ENCODE measurements around the gene EYA4.

EYA4 gene

DNA sequence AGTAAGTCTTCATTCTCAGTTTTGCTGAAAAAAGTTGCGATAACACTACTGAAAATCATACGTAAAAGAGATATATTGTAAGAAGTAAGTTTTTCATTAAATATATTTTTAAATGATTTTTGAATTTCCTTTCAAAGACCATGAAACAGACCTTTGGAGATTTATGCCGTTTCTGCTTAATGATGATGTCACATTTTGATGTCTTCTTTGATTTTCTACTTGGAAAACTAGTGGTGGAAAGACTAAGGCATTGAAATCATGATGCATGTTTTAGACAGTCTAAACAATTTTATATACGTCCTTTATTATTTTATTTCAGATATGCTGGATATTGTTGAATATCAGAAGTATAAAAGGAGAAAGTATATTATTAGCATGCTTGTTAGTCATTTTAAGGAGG, 33.7 kb downstream of the EYA4 start:
- Histone ChIP-seq H2AFZ (ENCODE audit: low read length) (no peak overlapping the region), H3K9me3 (replicated peaks; ENCODE audit: insufficient read depth, low read length) (no peaks in the 10 kb centered on the region), H3K4me1 (ENCODE audit: low read length) (no peaks in the 10 kb centered on the region), H3F3A (ENCODE audit: insufficient read depth, low read length) (no peaks in the 10 kb centered on the region), H3K9ac (ENCODE audit: low read length) (no peak overlapping the region), H3K27ac (ENCODE audit: low read length) (no peak overlapping the region), H3K4me3 (ENCODE audit: low read length) (no peak overlapping the region), H3K9me2 (replicated peaks; ENCODE audit: insufficient read depth, low read length) (no peaks in the 10 kb centered on the region), H3K79me2 (ENCODE audit: low read length) (no peaks in the 10 kb centered on the region), H3K4me2 (ENCODE audit: low read depth, low read length) (no peak overlapping the region), H3K36me3 (replicated peaks; ENCODE audit: insufficient read depth, low read length) (no peaks in the 10 kb centered on the region), H4K20me1 (ENCODE audit: insufficient read depth, low read length) (no peaks in the 10 kb centered on the region), H3K27me3 (replicated peaks; ENCODE audit: insufficient read depth, low read length) (no peaks in the 10 kb centered on the region)
- DNase-seq: no peak
- TF ChIP-seq EZH2phosphoT487 (IDR thresholded peaks at IDR 0.05; ENCODE audit: low read length) (no peak), EZH2 (optimal IDR thresholded peaks at IDR 0.05; ENCODE audit: low read depth, low read length) (no peak)
- TF ChIP-seq, protein P1, sequence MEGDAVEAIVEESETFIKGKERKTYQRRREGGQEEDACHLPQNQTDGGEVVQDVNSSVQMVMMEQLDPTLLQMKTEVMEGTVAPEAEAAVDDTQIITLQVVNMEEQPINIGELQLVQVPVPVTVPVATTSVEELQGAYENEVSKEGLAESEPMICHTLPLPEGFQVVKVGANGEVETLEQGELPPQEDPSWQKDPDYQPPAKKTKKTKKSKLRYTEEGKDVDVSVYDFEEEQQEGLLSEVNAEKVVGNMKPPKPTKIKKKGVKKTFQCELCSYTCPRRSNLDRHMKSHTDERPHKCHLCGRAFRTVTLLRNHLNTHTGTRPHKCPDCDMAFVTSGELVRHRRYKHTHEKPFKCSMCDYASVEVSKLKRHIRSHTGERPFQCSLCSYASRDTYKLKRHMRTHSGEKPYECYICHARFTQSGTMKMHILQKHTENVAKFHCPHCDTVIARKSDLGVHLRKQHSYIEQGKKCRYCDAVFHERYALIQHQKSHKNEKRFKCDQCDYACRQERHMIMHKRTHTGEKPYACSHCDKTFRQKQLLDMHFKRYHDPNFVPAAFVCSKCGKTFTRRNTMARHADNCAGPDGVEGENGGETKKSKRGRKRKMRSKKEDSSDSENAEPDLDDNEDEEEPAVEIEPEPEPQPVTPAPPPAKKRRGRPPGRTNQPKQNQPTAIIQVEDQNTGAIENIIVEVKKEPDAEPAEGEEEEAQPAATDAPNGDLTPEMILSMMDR (IDR thresholded peaks at IDR 0.05; ENCODE audit: low read length): no peak

- Histone ChIP-seq H3K27me3 (replicated peaks; ENCODE audit: insufficient read depth, low read length) (no peaks in the 10 kb centered on the region), H2AFZ (ENCODE audit: low read length) (no peak overlapping the region), H3F3A (ENCODE audit: insufficient read depth, low read length) (no peaks in the 10 kb centered on the region), H3K4me3 (ENCODE audit: low read length) (no peak overlapping the region), H3K4me2 (ENCODE audit: low read depth, low read length) (no peak overlapping the region), H3K4me1 (ENCODE audit: low read length) (no peaks in the 10 kb centered on the region), H3K79me2 (ENCODE audit: low read length) (no peaks in the 10 kb centered on the region), H3K9me3 (replicated peaks; ENCODE audit: insufficient read depth, low read length) (no peaks in the 10 kb centered on the region), H3K27ac (ENCODE audit: low read length) (no peak overlapping the region), H3K36me3 (replicated peaks; ENCODE audit: insufficient read depth, low read length) (no peaks in the 10 kb centered on the region), H3K9me2 (replicated peaks; ENCODE audit: insufficient read depth, low read length) (no peaks in the 10 kb centered on the region), H3K9ac (ENCODE audit: low read length) (no peak overlapping the region), H4K20me1 (ENCODE audit: insufficient read depth, low read length) (no peaks in the 10 kb centered on the region)
- no peak for DNase-seq
- no peak for TF ChIP-seq EZH2 (optimal IDR thresholded peaks at IDR 0.05; ENCODE audit: low read depth, low read length)
- TF ChIP-seq, protein P1 (IDR thresholded peaks at IDR 0.05; ENCODE audit: low read length): no peak
- no peak for TF ChIP-seq EZH2phosphoT487 (IDR thresholded peaks at IDR 0.05; ENCODE audit: low read length)
Measured at GRCh38 chr6:133275213-133275612, 34.1 kb downstream of the EYA4 start.

- Histone ChIP-seq H3F3A (ENCODE audit: insufficient read depth, low read length) (no peaks in the 10 kb centered on the region), H3K9me3 (replicated peaks; ENCODE audit: insufficient read depth, low read length) (no peaks in the 10 kb centered on the region), H3K4me2 (ENCODE audit: low read depth, low read length) (no peak overlapping the region), H3K4me3 (ENCODE audit: low read length) (no peak overlapping the region), H2AFZ (ENCODE audit: low read length) (no peak overlapping the region), H3K27me3 (replicated peaks; ENCODE audit: insufficient read depth, low read length) (no peaks in the 10 kb centered on the region), H4K20me1 (ENCODE audit: insufficient read depth, low read length) (no peaks in the 10 kb centered on the region), H3K9me2 (replicated peaks; ENCODE audit: insufficient read depth, low read length) (no peaks in the 10 kb centered on the region), H3K9ac (ENCODE audit: low read length) (no peak overlapping the region), H3K79me2 (ENCODE audit: low read length) (no peaks in the 10 kb centered on the region), H3K36me3 (replicated peaks; ENCODE audit: insufficient read depth, low read length) (no peaks in the 10 kb centered on the region), H3K27ac (ENCODE audit: low read length) (no peak overlapping the region), H3K4me1 (ENCODE audit: low read length) (no peaks in the 10 kb centered on the region)
- TF ChIP-seq, protein P1 (IDR thresholded peaks at IDR 0.05; ENCODE audit: low read length): no peak
- DNase-seq: no peak
Measured at GRCh38 chr6:133277228-133277899, 36.2 kb downstream of the EYA4 start.

Data from MM.1S (cell line).